Suprapubic skin (tissue), 4 donors: ENCODE measurements around the gene RUBCNL. TPM values are rescaled to one million over a fixed set of nuclear protein-coding genes. Genes with fewer than 3 reads are reported as not detected.

Source experiments
- DNase-seq, 2 donors: peaks; one replicate each; pipeline ENCODE4 v3.0.0-alpha.2; 2019; ENCODE audit warnings: low spot score in 2 of 2
- H3K27ac ChIP-seq: fragments of 200-600 bp; sonication (generic); one replicate; pipeline ENCODE4 v1.5.1; 2019
- H3K27me3 ChIP-seq: fragments of 200-600 bp; sonication (generic); one replicate; pipeline ENCODE4 v1.5.1; 2019
- H3K36me3 ChIP-seq: fragments of 200-600 bp; sonication (generic); one replicate; pipeline ENCODE4 v1.5.1; 2019
- H3K4me1 ChIP-seq: fragments of 200-600 bp; sonication (generic); one replicate; pipeline ENCODE4 v1.5.1; 2019
- H3K4me3 ChIP-seq: fragments of 200-600 bp; sonication (generic); one replicate; pipeline ENCODE4 v1.5.1; 2019; ENCODE audit warnings: mild to moderate bottlenecking
- H3K9me3 ChIP-seq: fragments of 200-600 bp; sonication (generic); one replicate; pipeline ENCODE4 v1.5.1; 2019
- CTCF ChIP-seq, 2 donors: fragments of 200-600 bp in 1 of 2; fragments of 450-650 bp in 1 of 2; sonication (generic) in 1 of 2; IDR thresholded peaks; one replicate each; pipeline ENCODE4 v1.5.1; 2016 to 2019; ENCODE audit warnings: antibody characterized with exemption in 2 of 2, mild to moderate bottlenecking in 1 of 2, moderate library complexity in 1 of 2
- EP300 ChIP-seq: sonication (generic); formaldehyde crosslinking; IDR thresholded peaks from one replicate; pipeline ENCODE4 v1.6.1; 2017; ENCODE audit warnings: antibody characterized with exemption
- POLR2A ChIP-seq, 2 donors: fragments of 450-650 bp; IDR thresholded peaks; one replicate each; pipeline ENCODE4 v1.6.1; 2017; ENCODE audit warnings: antibody characterized with exemption in 2 of 2, mild to moderate bottlenecking in 2 of 2, moderate library complexity in 2 of 2
- POLR2AphosphoS5 ChIP-seq, 3 donors: sonication (generic); formaldehyde crosslinking; IDR thresholded peaks; one replicate each; pipeline ENCODE4 v1.6.1; 2017; ENCODE audit warnings: antibody characterized with exemption in 3 of 3
- WGBS: methylation state at CpG from one replicate; pipeline ENCODE4 v1.1.5; 2018; 5-methylcytosine and 5-hydroxymethylcytosine counted together
- total RNA-seq, 4 donors: library from RNA; depleted of rRNA; stranded (reverse); fragments of >200 nt; gene quantifications; one replicate each; pipeline ENCODE4 v1.1.0, GENCODE V29; 2016

RUBCNL gene
- total RNA-seq, 4 donors from 2014 or later = 0.57 to 3.9 (median 2.5) TPM

- Histone ChIP-seq H3K27ac (no peak overlapping the region), H3K27me3 (no peaks in the 10 kb centered on the region), H3K4me1 (no peaks in the 10 kb centered on the region), H3K4me3 (no peak overlapping the region), H3K9me3 (no peaks in the 10 kb centered on the region), H3K36me3 (no peaks in the 10 kb centered on the region)
- TF ChIP-seq EP300 (no peak), POLR2AphosphoS5 (IDR thresholded peaks at IDR 0.05) (no peak), CTCF (IDR thresholded peaks at IDR 0.05) (no peak), POLR2A (IDR thresholded peaks at IDR 0.05) (no peak)
- 74% methylated on average over 3 of the region's 3 CpGs for WGBS
- no peak for DNase-seq
Measured at GRCh38 chr13:46320406-46320805, 66.6 kb downstream of the RUBCNL start.

DNA sequence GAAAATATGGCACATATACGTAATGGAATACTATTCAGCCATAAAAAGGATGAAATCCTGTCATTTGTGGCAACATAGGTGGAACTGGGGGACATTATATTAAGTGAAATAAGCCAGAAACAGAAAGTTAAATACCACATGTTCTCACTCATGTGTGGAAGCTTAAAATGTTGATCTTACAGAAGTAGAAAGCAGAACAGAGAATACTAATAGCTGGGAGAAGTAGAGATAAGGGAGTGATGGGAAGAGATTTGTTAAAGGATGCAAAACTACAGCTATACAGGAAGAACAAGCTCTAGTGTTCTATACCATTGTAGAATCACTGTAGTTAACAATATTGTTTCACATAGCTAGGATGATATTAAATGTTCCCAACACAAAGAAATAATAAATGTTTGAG, 68.1 kb downstream of the RUBCNL start:
- H3K9me3 ChIP-seq = no peaks in the 10 kb centered on the region
- 88% methylated on average over 1 of the region's 1 CpG for WGBS
- TF ChIP-seq POLR2A (IDR thresholded peaks at IDR 0.05) (no peak), POLR2AphosphoS5 (IDR thresholded peaks at IDR 0.05) (no peak), CTCF (IDR thresholded peaks at IDR 0.05) (no peak), EP300 (no peak)

GRCh38 chr13:46317120-46317519, 69.9 kb downstream of the RUBCNL start:
- H3K9me3 ChIP-seq = no peaks in the 10 kb centered on the region
- H3K36me3 ChIP-seq = no peaks in the 10 kb centered on the region
- H3K4me3 ChIP-seq = no peak overlapping the region
- H3K27me3 ChIP-seq = no peaks in the 10 kb centered on the region
- DNase-seq = no peak
- H3K27ac ChIP-seq = no peak overlapping the region
- no peaks in the 10 kb centered on the region for H3K4me1 ChIP-seq
- TF ChIP-seq POLR2AphosphoS5 (IDR thresholded peaks at IDR 0.05) (no peak), EP300 (no peak), POLR2A (IDR thresholded peaks at IDR 0.05) (no peak), CTCF (IDR thresholded peaks at IDR 0.05) (no peak)

More for the DNA sequence above, 68.1 kb downstream of the RUBCNL start:
- Histone ChIP-seq H3K36me3 (no peaks in the 10 kb centered on the region), H3K4me1 (no peaks in the 10 kb centered on the region), H3K4me3 (no peak overlapping the region), H3K27me3 (no peaks in the 10 kb centered on the region), H3K27ac (no peak overlapping the region)
- no peak for DNase-seq

- no peaks in the 10 kb centered on the region for H3K36me3 ChIP-seq
- 90% methylated on average over 6 of the region's 6 CpGs for WGBS
- H3K9me3 ChIP-seq = no peaks in the 10 kb centered on the region
- no peak overlapping the region for H3K4me3 ChIP-seq
- H3K27me3 ChIP-seq = no peaks in the 10 kb centered on the region
- no peaks in the 10 kb centered on the region for H3K4me1 ChIP-seq
- DNase-seq = no peak
- H3K27ac ChIP-seq = no peak overlapping the region
- TF ChIP-seq POLR2A (IDR thresholded peaks at IDR 0.05) = no peak
- TF ChIP-seq POLR2AphosphoS5 (IDR thresholded peaks at IDR 0.05) = no peak
- TF ChIP-seq EP300 = no peak
- TF ChIP-seq CTCF (IDR thresholded peaks at IDR 0.05) = no peak
Measured at GRCh38 chr13:46315491-46316075, 71.5 kb downstream of the RUBCNL start.

- Histone ChIP-seq H3K9me3 (no peaks in the 10 kb centered on the region), H3K4me3 (no peak overlapping the region), H3K4me1 (no peaks in the 10 kb centered on the region), H3K27ac (no peak overlapping the region), H3K27me3 (no peaks in the 10 kb centered on the region), H3K36me3 (no peaks in the 10 kb centered on the region)
- TF ChIP-seq EP300 (no peak), CTCF (IDR thresholded peaks at IDR 0.05) (no peak), POLR2A (IDR thresholded peaks at IDR 0.05) (no peak), POLR2AphosphoS5 (IDR thresholded peaks at IDR 0.05) (no peak)
- no peak for DNase-seq
Measured at GRCh38 chr13:46315036-46315435, 72.0 kb downstream of the RUBCNL start.
